ENCODE results near the gene FBXL16. TPM values are rescaled to one million over a fixed set of nuclear protein-coding genes. Genes with fewer than 3 reads are reported as not detected.

The FBXL16 gene
- total and polyA plus RNA-seq, 2 of the 13 experiments (the other 11 are each of a cell fraction or from before 2014, with no cell fraction given), result 0.22 to 2.0 TPM

GRCh38 chr16:720990-721764, 15.6 kb upstream of the FBXL16 start, which contains the start of gene ANTKMT (continued):
- TF ChIP-seq, protein P1, sequence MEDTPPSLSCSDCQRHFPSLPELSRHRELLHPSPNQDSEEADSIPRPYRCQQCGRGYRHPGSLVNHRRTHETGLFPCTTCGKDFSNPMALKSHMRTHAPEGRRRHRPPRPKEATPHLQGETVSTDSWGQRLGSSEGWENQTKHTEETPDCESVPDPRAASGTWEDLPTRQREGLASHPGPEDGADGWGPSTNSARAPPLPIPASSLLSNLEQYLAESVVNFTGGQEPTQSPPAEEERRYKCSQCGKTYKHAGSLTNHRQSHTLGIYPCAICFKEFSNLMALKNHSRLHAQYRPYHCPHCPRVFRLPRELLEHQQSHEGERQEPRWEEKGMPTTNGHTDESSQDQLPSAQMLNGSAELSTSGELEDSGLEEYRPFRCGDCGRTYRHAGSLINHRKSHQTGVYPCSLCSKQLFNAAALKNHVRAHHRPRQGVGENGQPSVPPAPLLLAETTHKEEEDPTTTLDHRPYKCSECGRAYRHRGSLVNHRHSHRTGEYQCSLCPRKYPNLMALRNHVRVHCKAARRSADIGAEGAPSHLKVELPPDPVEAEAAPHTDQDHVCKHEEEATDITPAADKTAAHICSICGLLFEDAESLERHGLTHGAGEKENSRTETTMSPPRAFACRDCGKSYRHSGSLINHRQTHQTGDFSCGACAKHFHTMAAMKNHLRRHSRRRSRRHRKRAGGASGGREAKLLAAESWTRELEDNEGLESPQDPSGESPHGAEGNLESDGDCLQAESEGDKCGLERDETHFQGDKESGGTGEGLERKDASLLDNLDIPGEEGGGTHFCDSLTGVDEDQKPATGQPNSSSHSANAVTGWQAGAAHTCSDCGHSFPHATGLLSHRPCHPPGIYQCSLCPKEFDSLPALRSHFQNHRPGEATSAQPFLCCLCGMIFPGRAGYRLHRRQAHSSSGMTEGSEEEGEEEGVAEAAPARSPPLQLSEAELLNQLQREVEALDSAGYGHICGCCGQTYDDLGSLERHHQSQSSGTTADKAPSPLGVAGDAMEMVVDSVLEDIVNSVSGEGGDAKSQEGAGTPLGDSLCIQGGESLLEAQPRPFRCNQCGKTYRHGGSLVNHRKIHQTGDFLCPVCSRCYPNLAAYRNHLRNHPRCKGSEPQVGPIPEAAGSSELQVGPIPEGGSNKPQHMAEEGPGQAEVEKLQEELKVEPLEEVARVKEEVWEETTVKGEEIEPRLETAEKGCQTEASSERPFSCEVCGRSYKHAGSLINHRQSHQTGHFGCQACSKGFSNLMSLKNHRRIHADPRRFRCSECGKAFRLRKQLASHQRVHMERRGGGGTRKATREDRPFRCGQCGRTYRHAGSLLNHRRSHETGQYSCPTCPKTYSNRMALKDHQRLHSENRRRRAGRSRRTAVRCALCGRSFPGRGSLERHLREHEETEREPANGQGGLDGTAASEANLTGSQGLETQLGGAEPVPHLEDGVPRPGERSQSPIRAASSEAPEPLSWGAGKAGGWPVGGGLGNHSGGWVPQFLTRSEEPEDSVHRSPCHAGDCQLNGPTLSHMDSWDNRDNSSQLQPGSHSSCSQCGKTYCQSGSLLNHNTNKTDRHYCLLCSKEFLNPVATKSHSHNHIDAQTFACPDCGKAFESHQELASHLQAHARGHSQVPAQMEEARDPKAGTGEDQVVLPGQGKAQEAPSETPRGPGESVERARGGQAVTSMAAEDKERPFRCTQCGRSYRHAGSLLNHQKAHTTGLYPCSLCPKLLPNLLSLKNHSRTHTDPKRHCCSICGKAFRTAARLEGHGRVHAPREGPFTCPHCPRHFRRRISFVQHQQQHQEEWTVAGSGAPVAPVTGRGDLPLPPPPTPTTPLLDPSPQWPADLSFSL (CRISPR knock-in tag; IDR thresholded peaks at IDR 0.05), result no peak
- TF ChIP-seq ZFY (CRISPR knock-in tag; IDR thresholded peaks at IDR 0.05), result peak; percentile 99
- peak; percentile 65; the same call in 1 of the 2 replicates for TF ChIP-seq ATF7-NPFF (CRISPR knock-in tag; IDR thresholded peaks at IDR 0.05; ENCODE audit: low read depth)
- TF ChIP-seq, protein P2, sequence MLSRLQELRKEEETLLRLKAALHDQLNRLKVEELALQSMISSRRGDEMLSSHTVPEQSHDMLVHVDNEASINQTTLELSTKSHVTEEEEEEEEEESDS (CRISPR knock-in tag; IDR thresholded peaks at IDR 0.05; ENCODE audit: borderline replicate concordance), result no peak
- TF ChIP-seq ZNF496 (CRISPR knock-in tag; IDR thresholded peaks at IDR 0.05; ENCODE audit: insufficient replicate concordance), result no peak
- TF ChIP-seq ZNF616 (CRISPR knock-in tag; IDR thresholded peaks at IDR 0.05; ENCODE audit: low read depth), result no peak
- no peak; the same call in none of the 2 replicates for TF ChIP-seq ZBTB2 (CRISPR knock-in tag; IDR thresholded peaks at IDR 0.05; ENCODE audit: low read depth)
- TF ChIP-seq HMGXB3 (CRISPR knock-in tag; IDR thresholded peaks at IDR 0.05; ENCODE audit: borderline replicate concordance), result no peak
- peak; percentile 79; the same call in 1 of the 2 replicates for TF ChIP-seq ZNF232 (CRISPR knock-in tag; IDR thresholded peaks at IDR 0.05; ENCODE audit: borderline replicate concordance)
- TF ChIP-seq ZNF556 (CRISPR knock-in tag; IDR thresholded peaks at IDR 0.05; ENCODE audit: borderline replicate concordance), result peak; percentile 92
- no peak for TF ChIP-seq ZNF333 (CRISPR knock-in tag; IDR thresholded peaks at IDR 0.05; ENCODE audit: borderline replicate concordance)
- TF ChIP-seq ZNF629 (CRISPR knock-in tag; conservative IDR thresholded peaks at IDR 0.05), result 0 out of 2 replicates have a peak, but pooled peaks have one; percentile 22
- TF ChIP-seq ZNF205 (CRISPR knock-in tag; IDR thresholded peaks at IDR 0.05), result no peak
